ENCODE results near the gene PET117. TPM values are rescaled to one million over a fixed set of nuclear protein-coding genes. Genes with fewer than 3 reads are reported as not detected.
"Not testable (repeated sequence)": the region's sequence is repeated elsewhere in the genome, so short reads cannot be mapped to it uniquely, and the experiment has no call there.

The PET117 gene, protein sequence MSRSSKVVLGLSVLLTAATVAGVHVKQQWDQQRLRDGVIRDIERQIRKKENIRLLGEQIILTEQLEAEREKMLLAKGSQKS
- 17.9 and 23.8 TPM in 2 replicates for total RNA-seq (2014; rRNA removed; shearing (Covaris generic))

DNA sequence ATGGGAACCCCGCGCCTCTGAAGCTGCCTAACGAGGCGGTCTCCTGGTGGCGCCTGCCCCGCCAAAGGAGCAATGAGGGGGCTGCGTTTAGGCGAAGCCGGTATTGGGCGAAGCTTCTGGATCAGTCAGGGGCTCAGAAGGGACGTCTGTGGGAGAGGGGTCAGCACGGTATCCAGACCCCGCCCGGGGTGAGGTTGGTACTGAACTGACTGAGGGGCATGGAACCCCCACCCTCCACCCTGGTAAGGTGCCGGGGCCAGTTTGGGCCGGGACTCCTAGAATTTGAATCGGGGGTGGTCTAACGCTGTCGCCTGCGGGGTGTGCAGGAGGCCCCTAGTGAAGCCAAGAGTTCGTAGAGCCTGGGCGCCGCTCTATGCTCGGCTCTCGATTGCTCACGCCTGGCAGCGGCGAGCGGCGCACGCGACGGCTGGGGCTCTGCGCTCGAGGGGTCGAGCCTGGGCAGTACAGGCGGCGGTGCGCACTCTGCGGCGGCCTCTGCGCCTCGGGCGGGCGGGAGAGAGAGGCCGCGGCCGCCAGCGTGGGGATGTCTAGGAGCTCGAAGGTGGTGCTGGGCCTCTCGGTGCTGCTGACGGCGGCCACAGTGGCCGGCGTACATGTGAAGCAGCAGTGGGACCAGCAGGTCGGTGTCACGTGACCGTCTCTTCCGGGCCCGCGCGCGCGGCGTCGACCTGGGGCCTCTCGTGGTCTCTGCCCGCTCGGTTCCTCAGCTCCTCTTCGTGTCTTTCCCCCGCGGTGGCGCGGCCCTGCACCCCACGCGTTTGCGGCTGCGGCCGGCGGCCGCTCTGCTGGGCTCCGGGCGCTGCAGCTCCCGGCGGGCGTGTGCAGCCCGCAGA is at the start of gene PET117, which contains the start of gene KAT14:
Gene PET117, plus strand, starts transcription at position 452 of the 854 bp plus-strand sequence. Its CDS starts 93 bp downstream, at position 545.
Gene KAT14, plus strand, starts transcription at position 452 of the 854 bp plus-strand sequence. CDS start 4,798 bp downstream, outside the sequence.
- DNase-seq (ENCODE audit: low read depth), result peak; percentile 93

DNA sequence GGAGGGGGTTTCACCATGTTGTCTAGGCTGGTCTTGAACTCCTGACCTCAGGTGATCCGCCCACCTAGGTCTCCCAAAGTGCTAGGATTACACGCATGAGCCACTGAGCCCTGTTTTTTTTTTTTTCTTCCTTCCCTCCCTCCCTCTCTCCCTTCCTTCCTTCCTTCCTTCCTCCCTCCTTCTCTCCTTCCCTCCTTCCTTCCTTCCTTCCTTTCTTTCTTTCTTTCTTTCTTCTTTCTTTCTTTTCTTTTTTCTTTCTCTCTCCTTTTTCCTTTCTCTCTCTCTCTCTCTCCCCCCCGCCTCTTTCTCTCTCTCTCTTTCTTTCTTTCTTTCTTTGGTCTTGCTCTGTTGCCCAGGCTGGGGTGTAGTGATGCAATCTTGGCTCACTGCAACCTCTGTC is 49.4 kb upstream of the PET117 start:
- DNase-seq (ENCODE audit: low read depth), result not testable (repeated sequence)

DNA sequence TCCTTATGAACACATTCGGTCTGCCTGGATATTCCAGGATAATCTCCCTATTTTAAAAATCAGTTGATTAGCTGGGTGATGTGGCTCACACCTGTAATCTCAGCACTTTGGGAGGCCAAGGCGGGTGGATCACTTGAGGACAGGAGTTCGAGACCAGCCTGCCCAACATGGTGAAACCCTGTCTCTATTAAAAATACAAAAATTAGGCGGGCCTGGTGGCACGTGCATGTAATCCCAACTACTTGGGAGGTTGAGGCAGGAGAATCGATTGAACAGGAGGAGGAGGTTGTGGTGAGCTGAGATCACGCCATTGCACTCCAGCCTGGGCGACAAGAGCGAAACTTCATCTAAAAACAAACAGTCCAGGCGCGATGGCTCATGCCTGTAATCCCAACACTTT is 48.8 kb upstream of the PET117 start:
- DNase-seq (ENCODE audit: low read depth), result not testable (repeated sequence)

DNA sequence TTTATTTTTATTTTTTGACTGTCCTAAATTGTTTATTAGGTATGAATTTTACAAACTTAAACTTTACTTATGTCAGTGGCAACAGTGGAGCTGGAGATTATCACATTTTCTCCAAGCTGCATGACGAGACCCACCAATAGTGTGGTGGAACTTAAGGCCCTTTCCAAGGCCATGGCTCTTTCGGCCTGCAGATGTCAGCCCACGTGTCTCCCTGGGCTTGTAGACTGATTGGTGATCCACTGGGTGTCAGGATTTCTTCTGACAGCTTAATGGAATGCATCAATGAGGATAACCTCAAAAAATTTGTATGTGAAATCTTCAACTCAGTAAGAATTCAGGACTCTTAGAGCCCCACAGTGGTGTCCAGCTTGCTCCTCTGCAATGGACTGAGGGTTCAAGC is 47.6 kb upstream of the PET117 start:
- no peak for DNase-seq (ENCODE audit: low read depth)

DNA sequence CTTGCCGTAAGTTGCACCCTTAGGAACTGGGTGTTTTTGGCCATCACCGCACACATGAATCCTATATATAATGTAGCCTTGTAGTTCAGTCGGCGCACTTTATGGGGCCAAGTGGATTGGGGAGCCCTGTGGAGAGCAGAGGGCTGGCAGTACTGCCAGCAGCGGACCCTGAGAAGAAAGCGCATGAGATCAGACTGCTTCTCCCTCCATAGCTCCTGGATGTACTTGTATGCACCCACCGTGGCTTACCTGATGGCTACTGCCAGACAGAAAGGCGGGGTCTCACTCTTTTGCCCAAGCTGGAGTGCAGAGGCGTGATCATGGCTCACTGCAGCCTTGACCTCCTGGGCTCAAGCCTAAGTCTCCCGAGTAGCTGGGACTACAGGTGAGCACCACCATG is 47.2 kb upstream of the PET117 start:
- no peak for DNase-seq (ENCODE audit: low read depth)

DNA sequence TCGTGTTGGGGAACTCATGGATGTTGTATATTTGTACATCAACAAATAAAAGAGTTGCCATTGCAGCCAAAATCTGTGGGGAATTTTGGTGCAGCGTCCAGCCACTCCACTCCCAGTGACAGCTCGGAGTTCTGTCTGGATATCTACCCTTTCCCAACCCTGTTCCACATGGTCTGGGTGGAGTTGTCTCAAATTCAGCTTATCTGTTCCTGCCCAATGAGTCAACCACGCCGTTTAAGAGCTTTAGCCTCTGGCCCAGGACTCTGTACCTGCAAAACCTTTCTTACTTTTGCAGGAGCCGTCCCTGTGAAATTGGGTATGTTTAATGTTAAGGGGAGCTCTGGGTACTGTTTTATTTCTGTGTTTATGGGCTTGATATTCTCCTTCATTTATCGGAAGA is 46.0 kb upstream of the PET117 start:
- DNase-seq (ENCODE audit: low read depth), result no peak

DNA sequence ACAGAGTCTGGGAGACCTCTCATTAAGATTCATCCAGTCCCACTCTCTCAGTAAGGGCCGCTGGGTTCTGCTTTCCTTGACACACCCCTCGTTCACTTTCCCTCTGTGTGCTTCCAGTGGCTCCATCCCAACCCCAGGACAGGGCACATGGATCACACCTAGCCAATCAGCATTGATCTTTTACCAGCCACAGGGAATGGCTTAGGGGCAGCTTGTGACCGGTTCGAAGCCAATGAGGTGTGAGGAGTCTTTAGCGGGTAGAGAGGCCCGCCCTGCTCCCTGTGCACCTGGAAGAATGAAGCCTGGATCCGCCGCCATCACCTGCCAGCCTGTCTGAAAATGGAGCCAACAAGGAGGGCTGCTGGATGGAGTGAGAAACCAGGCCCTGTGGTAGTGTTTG is 44.8 kb upstream of the PET117 start:
- DNase-seq (ENCODE audit: low read depth), result peak; percentile 25

DNA sequence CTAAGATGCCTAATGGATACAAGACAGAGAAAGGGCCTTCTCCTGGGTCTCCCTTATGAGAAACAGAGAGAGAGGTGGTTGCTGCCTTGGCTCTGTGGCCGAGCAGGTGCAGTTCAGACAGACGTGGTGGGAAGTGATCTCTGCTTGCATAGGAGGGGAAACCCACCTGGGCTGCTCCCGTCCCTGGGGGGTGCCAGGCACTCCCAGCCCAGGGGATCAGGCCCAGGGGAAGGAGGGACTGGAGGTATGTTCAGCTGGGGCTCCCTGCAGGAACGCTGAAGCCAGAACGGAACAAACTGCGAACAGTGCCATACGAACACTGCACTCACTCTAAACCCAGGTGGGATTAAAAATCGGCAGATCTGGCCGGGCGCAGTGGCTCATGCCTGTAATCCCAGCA is 44.3 kb upstream of the PET117 start:
- no peak for DNase-seq (ENCODE audit: low read depth)

DNA sequence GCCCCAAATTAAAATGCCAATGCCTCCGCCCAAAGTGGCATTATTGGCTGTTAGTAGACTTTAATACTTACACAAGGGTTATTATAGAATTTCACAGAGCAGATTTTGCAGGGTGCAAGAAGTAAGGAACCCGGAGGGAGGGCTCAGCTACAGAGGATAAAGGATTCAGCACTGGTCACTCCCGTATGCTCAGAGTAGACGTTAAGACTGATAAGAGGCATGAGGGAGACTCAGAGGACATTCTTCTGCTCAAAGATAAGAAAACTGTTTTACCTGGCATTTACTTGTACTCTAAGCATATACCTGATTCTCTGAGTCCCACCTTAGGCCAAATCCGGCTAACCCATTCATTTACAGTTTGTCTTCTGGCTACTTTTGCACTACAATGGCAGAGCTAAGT is 43.5 kb upstream of the PET117 start:
- DNase-seq (ENCODE audit: low read depth), result no peak

DNA sequence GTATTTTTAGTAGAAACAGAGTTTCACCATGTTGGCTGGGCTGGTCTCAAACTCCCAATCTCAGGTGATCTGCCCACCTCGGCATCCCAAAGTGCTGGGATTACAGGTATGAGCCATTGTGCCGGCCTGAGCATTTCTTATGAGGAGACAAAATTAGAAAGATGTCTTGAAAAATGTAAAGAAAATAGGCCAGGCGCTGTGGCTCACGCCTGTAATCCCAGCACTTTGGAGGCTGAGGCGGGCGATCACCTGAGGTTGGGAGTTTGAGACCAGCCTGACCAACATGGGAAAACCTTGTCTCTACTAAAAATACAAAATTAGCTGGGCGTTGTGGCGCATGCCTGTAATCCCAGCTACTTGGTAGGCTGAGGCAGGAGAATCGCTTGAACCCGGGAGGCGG is 37.1 kb upstream of the PET117 start:
- DNase-seq (ENCODE audit: low read depth), result not testable (repeated sequence)

DNA sequence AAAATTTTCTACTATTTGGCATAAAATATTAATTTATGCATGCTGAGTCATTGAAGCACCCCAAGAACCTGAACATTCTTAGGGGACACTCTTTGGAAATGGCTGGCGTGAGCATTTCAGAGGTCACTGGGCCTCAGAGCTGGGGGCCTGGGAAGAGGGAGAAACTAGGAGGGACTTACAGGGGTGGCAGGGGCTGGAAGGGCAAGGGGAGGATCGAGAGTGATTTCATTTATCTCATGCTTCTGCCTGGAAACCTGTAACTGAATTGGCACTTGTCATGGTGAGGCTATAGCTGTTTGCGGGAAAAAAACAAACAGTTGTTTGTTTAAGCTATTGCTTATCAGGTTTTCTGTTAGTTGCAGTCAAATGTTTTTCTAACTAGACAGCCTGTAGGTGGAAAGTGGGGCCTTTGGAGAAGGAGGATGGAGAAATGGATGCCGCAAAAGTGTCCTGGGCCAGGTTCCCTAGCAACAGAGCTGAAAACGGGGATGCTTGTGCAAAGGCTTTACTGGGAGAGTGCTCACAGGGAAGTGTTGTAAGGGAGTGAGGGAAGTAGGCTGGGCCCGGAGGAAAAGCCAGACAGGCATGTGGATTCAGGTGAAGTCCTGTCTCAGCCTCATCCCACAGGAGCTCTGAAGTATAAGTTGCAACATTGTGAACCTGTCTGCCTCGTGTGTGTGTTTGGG is 36.4 kb upstream of the PET117 start:
- DNase-seq (ENCODE audit: low read depth), result no peak

DNA sequence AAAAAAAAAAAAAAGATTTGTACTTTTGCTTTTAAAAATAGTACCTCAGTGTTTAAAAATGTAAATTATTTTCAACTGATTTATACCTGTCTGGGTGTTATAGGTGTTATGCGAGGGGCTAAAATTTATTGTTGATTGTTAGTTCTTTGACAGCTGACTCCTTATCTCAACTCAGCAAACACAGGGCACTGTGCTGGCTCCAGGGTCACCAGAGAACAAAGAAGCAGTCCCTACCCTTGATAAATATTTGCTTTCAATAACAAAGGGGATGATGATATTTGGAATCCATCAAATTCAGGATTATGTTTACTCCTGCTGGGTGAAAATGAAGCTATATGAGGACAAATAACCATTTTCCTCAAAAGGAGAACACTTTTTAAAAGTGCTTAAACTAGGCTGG is 34.2 kb upstream of the PET117 start:
- no peak for DNase-seq (ENCODE audit: low read depth)

DNA sequence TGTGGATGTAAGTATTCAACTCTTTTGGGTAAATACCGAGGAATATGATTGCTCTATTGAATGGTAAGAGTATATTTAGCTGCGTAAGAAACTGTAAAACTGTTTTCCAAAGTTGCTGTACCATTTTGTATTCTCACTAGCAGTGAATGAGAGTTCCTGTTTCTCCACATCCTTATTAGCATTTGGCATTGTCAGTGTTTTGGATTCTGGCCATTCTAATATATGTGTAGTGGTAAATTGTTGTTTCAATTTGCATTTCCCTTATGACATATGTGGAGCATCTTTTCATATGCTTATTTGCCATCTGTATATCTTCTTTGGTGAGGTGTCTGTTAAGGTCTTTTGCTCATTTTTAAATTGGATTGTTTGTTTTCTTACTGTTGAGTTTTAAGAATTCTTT is 29.3 kb upstream of the PET117 start:
- no peak for DNase-seq (ENCODE audit: low read depth)

DNA sequence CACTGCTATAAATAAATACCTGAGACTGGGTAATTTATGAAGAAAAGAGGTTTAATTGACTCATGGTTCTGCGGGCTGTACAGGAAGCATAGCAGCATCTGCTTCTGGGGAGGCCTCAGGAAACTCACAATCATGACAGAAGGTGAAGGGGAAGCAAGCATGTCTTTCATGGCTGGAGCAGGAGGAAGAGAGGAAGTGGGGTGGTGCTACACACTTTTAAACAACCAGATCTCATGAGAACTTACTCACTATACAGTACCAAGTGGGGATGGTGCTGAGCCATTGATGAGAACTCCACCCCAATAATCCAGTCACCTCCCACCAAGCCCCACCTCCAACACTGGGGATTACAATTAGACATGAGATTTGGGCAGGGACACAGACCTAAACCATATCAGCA is 9.1 kb upstream of the PET117 start:
- DNase-seq (ENCODE audit: low read depth), result not testable (repeated sequence)

DNA sequence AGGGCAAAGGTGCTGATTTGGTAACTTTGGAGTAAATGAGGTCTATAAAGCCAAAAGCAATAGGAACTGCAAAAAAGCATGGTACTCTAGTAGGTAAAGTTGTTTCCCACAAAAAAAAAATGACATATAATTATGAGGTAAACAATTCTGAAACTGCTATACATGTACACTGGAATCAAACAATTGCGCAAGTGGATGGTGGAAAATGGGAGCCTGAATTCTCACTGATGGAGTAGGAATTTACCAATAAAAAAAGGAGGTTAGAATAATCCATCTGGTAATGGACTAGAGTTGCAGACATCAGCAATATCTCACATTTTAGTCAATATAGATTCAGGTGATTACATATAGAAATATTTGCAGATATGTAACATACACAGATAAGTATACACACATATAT is 5.0 kb upstream of the PET117 start:
- no peak for DNase-seq (ENCODE audit: low read depth)

DNA sequence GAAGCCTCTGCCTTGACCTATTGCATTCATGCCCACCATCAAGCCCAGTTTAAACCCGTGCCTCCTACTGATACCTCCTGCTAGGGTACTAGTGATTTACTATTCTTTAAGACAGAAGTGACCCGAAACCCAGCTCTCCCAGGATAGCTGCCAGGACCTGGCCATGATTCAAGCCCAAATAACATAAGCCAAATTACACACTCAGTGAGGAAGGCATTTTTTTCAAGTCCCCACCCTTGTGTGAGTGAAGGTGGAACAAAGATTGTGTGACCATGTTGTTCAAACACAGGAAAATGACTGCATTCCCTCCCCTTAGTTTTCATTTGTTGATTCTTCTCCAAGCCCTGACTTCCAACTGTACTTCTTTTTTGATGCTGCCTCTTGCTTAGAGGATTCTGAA is 3.7 kb upstream of the PET117 start:
- no peak for DNase-seq (ENCODE audit: low read depth)

DNA sequence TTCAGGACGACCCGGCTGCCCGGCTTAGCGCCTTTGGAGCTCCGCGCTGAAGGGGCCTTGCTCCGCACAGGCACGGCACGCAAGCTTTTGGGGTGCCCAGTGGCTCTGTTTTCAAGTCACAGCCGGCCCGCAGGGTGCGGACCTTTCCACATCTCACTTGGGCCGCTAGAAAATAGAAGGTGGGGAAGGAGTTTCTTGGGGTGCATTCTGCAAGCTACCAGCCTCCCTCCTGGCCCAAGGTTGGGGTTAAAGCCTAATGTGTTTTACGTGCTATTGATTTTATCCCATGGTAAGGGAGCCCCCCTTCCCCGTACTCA is 561 bp downstream of the PET117 start:
- DNase-seq (ENCODE audit: low read depth), result no peak

DNA sequence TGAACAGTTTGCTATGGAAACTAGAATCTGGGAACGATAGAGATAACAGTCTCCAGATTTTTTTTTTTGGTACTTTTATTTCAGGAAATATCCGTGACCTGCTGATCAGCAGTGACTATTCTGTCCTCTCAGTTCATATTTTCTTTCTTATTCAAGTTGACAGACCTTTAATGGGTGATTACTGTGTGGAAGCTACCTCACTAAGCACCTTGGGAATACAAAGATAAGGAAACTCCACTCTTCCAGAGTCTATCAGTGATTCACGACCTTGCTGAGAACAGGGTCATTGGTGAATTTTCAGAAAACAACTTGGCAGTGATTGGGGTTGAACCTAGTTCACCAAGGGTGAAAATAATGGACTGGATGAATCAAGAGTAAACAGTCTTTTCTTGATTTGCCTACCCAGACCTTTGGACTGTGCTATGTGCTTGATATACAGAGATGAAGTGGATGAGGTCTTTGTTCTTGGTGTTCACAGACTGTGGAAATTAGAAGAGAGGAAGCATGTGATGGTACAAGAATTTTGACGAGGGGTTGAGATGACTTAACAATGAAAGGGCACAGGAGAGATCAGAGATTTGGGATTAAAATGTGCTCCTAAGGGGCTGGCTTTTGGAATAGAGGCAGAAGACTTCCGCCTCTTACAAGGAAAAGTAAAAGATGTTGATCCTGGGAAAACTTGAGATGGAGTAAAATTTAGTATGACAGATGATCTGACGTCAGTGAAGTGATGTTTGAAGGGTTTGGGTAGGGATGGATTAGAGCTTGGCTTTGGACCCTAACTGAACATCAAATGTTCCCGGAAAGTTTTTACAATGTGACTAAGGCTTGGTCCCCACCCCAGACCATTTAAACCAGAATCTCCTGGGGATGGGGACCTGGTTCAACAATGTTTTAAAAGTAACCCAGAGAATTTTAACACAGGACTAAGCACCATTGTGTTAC is 1.2 kb downstream of the PET117 start:
- no peak for DNase-seq (ENCODE audit: low read depth)

DNA sequence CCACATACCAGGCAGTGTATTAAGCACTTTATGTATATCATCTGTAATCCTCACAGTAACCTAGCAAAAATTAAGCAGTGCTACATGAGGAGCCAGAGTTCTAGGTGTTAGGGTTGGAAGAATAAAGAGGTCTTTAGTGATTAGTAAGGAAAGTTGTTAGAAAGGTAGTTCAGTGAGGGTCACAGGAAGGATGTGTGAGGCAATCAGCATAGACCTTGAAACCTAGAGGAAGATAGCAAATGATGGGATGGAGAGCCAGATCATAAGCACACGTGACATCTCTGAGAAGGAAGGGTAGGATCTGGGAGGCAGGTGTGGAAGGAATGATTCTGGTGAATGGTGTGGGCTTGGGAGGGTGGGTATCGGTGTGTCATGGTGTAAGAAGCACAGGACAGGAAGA is 2.2 kb downstream of the PET117 start:
- DNase-seq (ENCODE audit: low read depth), result no peak

DNA sequence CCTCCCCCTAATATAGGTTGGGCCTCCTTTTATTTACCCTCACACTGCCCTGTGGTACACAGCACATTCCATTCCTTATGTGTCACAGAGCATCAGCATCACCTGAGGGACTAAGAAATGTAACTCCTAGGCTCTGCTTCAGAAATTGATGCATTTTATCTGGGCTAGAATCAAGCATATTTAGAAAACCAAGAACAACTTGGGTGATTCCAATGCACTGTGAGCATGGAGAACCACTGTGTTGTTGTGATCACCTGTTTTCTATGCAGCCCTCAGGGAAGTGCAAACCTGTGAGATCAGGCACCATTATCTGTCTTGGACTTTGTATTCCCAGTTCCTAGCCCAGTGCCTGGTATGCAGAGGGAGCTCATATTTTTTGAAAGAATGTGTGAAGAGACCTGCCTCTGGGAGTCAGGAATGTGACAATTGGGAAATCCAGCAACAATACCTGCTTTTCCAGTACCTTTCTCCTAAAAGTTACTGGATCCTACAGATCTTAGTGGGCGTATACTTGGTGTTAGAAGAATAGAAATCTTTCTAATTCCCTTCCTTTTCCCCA is 7.0 kb downstream of the PET117 start:
- DNase-seq (ENCODE audit: low read depth), result no peak

DNA sequence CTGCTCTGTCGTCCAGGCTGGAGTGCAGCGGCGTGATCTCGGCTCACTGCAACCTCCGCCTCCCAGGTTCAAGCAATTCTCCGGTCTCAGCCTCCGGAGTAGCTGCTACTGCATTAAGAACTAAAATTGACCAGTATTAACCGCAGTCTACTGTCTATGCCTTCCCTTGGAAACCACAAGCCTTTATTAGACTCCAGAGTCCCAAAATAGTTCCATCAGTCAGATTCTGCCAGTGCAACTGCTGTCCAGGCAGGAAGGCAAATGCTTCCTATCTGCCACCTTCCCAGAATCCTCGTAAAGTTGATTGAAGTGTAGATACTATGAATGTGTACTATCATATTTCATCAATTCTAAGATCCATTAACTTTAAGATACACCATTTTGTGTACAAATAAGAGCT is 16.7 kb downstream of the PET117 start:
- no peak for DNase-seq (ENCODE audit: low read depth)

DNA sequence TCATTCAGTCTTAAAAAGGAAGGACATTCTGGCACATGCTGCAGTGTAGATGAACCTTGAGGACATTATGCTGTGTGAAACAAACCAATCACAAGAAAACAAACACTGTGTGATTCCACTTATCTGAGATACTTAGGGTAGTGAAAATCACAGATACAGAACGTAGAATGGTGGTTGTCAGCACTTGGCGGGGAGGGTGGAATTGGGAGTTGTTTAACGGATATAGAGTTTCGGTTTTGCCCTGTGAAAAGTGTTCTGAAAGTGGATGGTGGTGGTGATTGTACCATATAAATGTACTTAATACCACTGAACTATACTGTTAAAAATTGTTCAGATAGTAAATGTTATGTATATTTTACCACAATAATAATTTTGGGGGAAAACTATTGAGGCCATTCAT is 18.4 kb downstream of the PET117 start:
- no peak for DNase-seq (ENCODE audit: low read depth)
